ENCODE results near the gene NKD2.
"Not testable (repeated sequence)": the region's sequence is repeated elsewhere in the genome, so short reads cannot be mapped to it uniquely, and the experiment has no call there.

Gene NKD2, protein sequence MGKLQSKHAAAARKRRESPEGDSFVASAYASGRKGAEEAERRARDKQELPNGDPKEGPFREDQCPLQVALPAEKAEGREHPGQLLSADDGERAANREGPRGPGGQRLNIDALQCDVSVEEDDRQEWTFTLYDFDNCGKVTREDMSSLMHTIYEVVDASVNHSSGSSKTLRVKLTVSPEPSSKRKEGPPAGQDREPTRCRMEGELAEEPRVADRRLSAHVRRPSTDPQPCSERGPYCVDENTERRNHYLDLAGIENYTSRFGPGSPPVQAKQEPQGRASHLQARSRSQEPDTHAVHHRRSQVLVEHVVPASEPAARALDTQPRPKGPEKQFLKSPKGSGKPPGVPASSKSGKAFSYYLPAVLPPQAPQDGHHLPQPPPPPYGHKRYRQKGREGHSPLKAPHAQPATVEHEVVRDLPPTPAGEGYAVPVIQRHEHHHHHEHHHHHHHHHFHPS

GRCh38 chr5:1008451-1009358 is at the start of gene NKD2:
Gene NKD2, plus strand, starts transcription at chr5:1008802. Its CDS starts 256 bp downstream, at chr5:1009058.
- DNase-seq: peak; percentile 42

GRCh38 chr5:959581-960531 is 48.7 kb upstream of the NKD2 start:
- DNase-seq: no peak

- no peak for DNase-seq
These were observed 48.1 kb upstream of the NKD2 start for GRCh38 chr5:960551-960950.

- no peak for DNase-seq
These were observed 47.4 kb upstream of the NKD2 start for GRCh38 chr5:961002-961710.

DNA sequence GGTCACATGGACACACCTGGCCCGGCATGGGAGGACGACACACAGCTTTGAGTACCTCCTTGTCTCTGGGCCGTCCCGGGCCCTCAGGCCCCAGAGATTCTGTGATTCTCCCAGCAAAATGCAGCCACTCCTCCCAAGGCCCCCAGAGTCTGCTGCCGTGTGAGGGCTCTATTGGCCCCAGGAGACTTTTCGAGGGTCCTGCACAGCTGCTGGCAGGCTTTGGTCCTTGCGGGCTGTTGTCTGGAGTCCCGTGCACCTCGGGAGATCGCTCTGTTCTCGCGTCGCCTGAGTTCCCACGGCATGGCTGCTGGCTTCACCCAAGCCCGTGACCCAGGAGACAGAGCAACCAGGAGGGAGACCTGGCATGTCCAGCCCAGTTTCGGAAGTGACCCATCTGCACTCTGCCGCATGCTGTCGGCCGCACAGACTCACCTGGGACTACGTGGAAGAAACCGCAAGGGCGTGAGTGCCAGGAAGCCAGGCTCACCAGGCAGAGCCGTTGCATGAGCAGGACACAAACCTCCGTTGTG is 46.8 kb upstream of the NKD2 start:
- no peak for DNase-seq

GRCh38 chr5:962386-962785 is 46.2 kb upstream of the NKD2 start:
- DNase-seq: no peak

- DNase-seq: no peak
These were observed 45.8 kb upstream of the NKD2 start for GRCh38 chr5:962801-963200.

GRCh38 chr5:963310-963672 is 45.3 kb upstream of the NKD2 start:
- DNase-seq: no peak

DNA sequence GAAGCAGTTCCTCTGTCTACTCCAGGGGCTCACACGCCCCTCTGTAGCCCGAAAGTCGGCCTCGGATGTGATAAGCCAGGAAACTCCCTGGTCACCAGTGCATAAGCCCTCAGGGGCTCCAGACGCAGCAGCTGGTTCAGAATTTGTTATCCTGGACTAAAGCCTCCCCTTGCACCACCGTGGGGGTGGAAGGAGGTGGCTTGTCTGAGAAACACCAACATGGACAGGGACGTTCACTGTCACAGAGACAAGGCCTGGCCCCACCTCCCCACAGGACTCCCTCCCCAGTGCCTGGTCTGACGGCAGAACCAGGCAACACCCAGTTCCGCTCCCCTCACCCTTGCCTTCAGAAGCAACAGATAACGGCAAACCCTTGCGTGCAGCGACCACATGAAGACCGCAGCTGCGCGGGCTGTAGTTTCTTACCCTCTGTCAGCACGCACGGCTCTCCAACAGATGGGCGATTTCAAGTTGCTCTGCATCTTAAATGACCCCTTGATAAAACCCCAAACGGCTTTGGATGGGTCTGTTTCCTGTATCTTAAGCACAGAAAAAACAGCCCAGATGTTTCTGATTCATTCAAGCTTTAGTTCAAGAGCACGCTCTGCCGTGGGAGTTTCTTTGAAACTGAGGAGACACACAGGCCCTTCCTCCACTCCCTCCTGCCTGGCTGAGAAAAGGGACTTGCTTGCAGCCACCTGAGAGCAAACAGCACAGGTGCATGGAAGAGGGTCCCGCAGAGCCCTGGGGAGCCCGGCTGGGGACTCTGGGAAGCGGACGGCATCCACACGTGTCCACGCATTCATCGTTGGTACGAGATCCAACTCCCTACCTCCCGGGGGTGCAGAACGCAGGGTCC is 44.7 kb upstream of the NKD2 start:
- DNase-seq: no peak

- DNase-seq: no peak
These were observed 43.8 kb upstream of the NKD2 start for GRCh38 chr5:964821-965220.

DNA sequence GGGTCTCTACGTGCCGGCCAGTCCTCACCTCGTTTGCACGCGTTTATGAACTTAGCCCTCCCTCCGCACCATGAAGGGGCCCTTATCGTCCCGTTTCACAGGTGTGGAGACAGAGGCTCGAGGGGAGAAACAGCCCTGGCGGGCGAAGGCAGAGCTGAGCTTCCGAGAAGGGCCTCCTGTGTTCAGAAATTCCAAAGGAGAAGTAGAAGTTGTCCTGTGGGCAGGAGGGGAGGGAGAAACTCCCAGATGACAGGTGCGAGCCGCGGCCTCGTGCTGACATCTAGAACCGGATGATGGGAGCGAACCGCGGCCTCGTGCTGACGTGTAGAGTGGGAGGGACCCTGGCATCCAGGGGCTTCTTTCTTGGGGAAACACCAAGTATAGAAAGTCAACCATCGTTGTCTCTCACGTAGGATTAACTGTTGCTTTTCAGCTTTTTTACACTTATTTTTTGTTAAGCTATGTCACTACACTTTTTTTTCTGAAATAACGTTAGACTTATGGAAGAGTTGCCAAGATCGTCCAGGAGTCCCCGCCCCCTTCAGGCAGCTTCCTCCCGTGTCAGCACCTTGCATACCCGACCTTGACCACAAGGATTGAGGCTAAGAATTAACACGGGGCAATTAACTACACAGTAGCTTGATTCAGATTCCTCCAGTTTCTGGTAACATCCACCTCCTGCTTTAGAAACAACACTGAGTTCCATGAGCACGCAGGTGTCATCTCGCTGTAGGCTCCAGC is 42.8 kb upstream of the NKD2 start:
- no peak for DNase-seq

- DNase-seq: no peak
These were observed 42.3 kb upstream of the NKD2 start for GRCh38 chr5:966345-966710.

GRCh38 chr5:966941-967340 is 41.7 kb upstream of the NKD2 start:
- DNase-seq: no peak

DNA sequence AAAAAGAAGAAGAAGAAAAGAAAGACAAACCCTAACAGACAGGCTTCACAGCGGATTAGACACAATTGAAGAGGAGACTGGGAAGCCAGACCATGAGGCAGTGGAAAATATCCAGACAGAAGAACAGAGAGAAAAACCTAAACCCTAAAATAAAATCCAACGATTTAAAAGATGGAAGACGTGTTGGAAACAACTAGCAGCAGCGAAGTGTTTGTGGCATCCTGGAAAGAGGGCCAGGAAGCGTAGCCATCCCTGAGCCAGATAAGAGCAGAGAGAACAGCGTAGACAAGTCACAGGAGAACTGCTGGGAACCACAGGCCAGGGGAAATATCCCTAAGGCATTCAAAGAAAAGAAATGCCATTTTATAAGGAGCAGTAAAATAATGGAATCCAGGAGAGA is 39.7 kb upstream of the NKD2 start:
- DNase-seq: no peak

GRCh38 chr5:969408-969839 is 39.2 kb upstream of the NKD2 start:
- DNase-seq: no peak

DNA sequence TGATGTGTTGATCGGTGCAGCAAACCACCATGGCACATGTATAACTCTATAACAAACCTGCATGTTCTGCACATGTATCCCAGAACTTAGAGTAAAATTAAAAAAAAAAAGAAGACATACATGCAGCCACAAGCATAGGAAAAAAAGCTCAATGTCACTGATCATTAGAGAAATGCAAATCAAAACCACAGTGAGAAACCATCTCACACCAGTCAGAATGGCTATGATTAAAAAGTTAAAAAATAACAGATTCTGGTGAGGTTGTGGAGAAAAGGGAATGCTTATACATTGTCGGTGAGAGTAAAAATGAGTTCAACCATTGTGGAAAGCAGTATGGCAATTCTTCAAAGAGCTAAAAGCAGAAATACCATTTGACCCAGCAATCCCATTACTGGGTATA is 36.0 kb upstream of the NKD2 start:
- not testable (repeated sequence) for DNase-seq

DNA sequence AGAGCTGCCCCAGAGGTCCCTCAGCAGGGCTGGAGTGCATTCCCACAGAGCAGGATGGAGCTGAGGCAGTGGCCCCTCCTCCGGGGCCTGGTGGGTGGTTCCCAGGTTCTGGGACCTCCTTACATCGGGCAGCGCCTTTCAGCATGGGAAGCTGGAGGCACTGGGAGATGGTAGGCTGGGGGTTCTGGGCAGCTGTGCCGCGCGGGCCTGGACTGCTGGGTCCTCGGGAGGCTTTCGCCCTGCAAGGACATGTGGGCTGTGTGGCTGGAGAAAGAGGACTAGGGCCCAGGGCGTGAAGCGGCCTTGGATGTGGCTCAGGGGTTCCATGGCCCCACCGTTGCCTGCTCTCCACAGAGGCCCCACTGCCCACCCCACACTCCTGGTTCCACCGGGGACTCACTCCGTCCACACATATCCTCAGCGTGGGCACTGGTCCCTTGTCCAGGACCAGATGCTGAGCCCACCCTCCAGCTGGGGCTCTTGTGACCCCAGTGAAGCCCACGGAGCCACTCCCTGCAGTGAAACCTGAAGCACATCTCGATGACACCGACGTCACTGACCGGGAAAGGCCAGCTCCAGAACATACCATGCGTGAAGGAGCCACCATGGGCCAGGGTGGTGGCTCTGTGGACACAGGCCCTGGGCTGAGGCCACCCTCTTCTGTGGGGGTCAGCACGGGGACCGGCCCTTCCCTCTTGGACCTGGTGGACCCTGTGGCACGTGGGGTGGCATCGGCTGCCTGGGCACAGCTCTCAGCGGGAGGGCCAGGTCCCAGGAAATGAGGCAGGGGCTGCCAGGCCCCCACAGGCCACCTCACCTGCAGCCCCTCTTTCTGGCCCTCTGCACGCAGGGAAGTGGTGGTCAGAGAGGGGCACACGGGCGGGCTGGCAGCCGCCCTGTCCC is 31.5 kb upstream of the NKD2 start:
- DNase-seq: no peak

DNA sequence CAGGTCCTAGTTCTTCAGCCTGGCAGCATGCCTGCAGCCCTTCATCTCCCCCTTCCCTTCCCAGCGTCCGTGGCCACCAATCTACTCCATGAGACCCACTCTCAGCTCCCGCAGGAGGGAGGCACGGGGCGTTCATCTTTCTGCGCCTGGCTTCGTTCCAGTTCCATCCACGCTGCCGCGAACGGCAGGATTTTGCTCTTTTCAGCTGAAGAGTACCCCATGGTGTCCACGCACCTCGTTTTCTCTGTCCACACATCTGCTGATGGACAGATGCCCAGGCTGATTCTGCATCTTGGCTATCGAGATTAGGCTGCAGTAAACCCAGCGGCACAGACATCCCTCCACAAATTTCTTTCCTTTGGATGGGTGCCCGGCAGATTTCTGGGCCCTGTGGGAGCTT is 30.5 kb upstream of the NKD2 start:
- no peak for DNase-seq

- no peak for DNase-seq
These were observed 29.9 kb upstream of the NKD2 start for GRCh38 chr5:978693-979092.
